Thymus (tissue), 11 donors: Measurements from ENCODE around the gene OR51L1. TPM values are rescaled to one million over a fixed set of nuclear protein-coding genes. Genes with fewer than 3 reads are reported as not detected.

Experiments used
- DNase-seq, 9 donors: peaks; one replicate each; pipeline ENCODE4 v3.0.0-alpha.2; 2013; ENCODE audit warnings: low spot score in 9 of 9, low read depth in 6 of 9, missing footprints in 1 of 9
- H3K27ac ChIP-seq, 2 donors: one replicate each; pipeline ENCODE4 v1.5.1; 2013; ENCODE audit warnings: control low read depth in 1 of 2, low read depth in 1 of 2, low read length in 1 of 2, mild to moderate bottlenecking in 1 of 2, moderate library complexity in 1 of 2
- H3K27me3 ChIP-seq, 2 donors: one replicate each; pipeline ENCODE4 v1.5.1; 2013; ENCODE audit warnings: low read length in 1 of 2; ENCODE audit not compliant: control insufficient read depth in 2 of 2, insufficient read depth in 1 of 2
- H3K36me3 ChIP-seq, 2 donors: one replicate each; pipeline ENCODE4 v1.5.1; 2013; ENCODE audit warnings: low read length in 1 of 2, mild to moderate bottlenecking in 1 of 2, moderate library complexity in 1 of 2; ENCODE audit not compliant: control insufficient read depth in 2 of 2, insufficient read depth in 2 of 2
- H3K4me1 ChIP-seq, 2 donors: one replicate each; pipeline ENCODE4 v1.5.1; 2013; ENCODE audit warnings: low read length in 2 of 2; ENCODE audit not compliant: control insufficient read depth in 2 of 2, insufficient read depth in 2 of 2
- H3K4me3 ChIP-seq, 2 donors: one replicate each; pipeline ENCODE4 v1.5.1; 2013; ENCODE audit warnings: low read length in 2 of 2, control low read depth in 1 of 2, mild to moderate bottlenecking in 1 of 2
- H3K9me3 ChIP-seq, 2 donors: one replicate each; pipeline ENCODE4 v1.5.1; 2013; ENCODE audit warnings: low read length in 1 of 2, mild to moderate bottlenecking in 1 of 2; ENCODE audit not compliant: control insufficient read depth in 2 of 2, insufficient read depth in 1 of 2
- WGBS: extraction: QIAGEN DNeasy Blood & Tissue Kit; methylation state at CpG from one replicate; pipeline ENCODE4 v1.1.7; 2013; 5-methylcytosine and 5-hydroxymethylcytosine counted together
- polyA plus RNA-seq: library from polyadenylated mRNA; stranded (reverse); fragments of 200-250 nt; gene quantifications from one replicate; pipeline ENCODE4 v1.2.3, GENCODE V29; 2013
- total RNA-seq: library from RNA; stranded (reverse); fragments of 120-200 nt; gene quantifications from one replicate; pipeline ENCODE4 v1.2.4, GENCODE V29; 2013
- donor health status: healthy.

Gene OR51L1
- total and polyA plus RNA-seq, 2 donors = under 0.01 TPM; not detected in 1

- H3K4me1 ChIP-seq = no peaks in the 10 kb centered on the region
- no peaks in the 10 kb centered on the region for H3K36me3 ChIP-seq
- H3K4me3 ChIP-seq = no peak overlapping the region
- no peak overlapping the region for H3K27ac ChIP-seq
- no peaks in the 10 kb centered on the region for H3K27me3 ChIP-seq
- WGBS = 96% methylated on average over 1 of the region's 1 CpG
- no peak for DNase-seq
- H3K9me3 ChIP-seq = no peaks in the 10 kb centered on the region
Observed at GRCh38 chr11:5038341-5038740, 43.7 kb downstream of the OR51L1 start.

- Histone ChIP-seq H3K9me3 (no peaks in the 10 kb centered on the region), H3K27ac (no peak overlapping the region), H3K4me1 (no peaks in the 10 kb centered on the region), H3K4me3 (no peak overlapping the region), H3K27me3 (no peaks in the 10 kb centered on the region), H3K36me3 (no peaks in the 10 kb centered on the region)
- WGBS = 89% methylated on average over 4 of the region's 4 CpGs
- no peak for DNase-seq
Observed at GRCh38 chr11:5040876-5041275, 46.2 kb downstream of the OR51L1 start.

- no peak for DNase-seq
- WGBS = 57% methylated on average over 3 of the region's 3 CpGs
- no peak overlapping the region for H3K4me3 ChIP-seq
- H3K9me3 ChIP-seq = no peaks in the 10 kb centered on the region
- H3K36me3 ChIP-seq = no peaks in the 10 kb centered on the region
- H3K27ac ChIP-seq = no peak overlapping the region
- H3K4me1 ChIP-seq = no peaks in the 10 kb centered on the region
- H3K27me3 ChIP-seq = no peaks in the 10 kb centered on the region
Observed at GRCh38 chr11:5042091-5042490, 47.4 kb downstream of the OR51L1 start.

GRCh38 chr11:5043380-5043779 is 48.7 kb downstream of the OR51L1 start:
- H3K4me1 ChIP-seq = no peaks in the 10 kb centered on the region
- H3K9me3 ChIP-seq = no peaks in the 10 kb centered on the region
- no peaks in the 10 kb centered on the region for H3K36me3 ChIP-seq
- no peaks in the 10 kb centered on the region for H3K27me3 ChIP-seq
- 71% methylated on average over 2 of the region's 2 CpGs for WGBS
- no peak overlapping the region for H3K4me3 ChIP-seq
- no peak overlapping the region for H3K27ac ChIP-seq
- no peak for DNase-seq

- no peaks in the 10 kb centered on the region for H3K27me3 ChIP-seq
- no peak within 1 kb of the TSS for H3K27ac ChIP-seq
- DNase-seq = no peak
- no peaks in the 10 kb centered on the region for H3K36me3 ChIP-seq
- WGBS = 91% methylated on average over 1 of the region's 1 CpG
- no peak within 1 kb of the TSS for H3K4me3 ChIP-seq
- no peaks in the 10 kb centered on the region for H3K9me3 ChIP-seq
- H3K4me1 ChIP-seq = no peaks in the 10 kb centered on the region
Observed at GRCh38 chr11:5046226-5046625, 51.6 kb downstream of the OR51L1 start, which contains the start of gene OR52J3. Gene OR52J3, plus strand, starts transcription at chr11:5046526. Its CDS starts 0 bp downstream, at chr11:5046526.

GRCh38 chr11:5046754-5047330 is 52.2 kb downstream of the OR51L1 start:
- no peaks in the 10 kb centered on the region for H3K27me3 ChIP-seq
- WGBS = 95% methylated on average over 15 of the region's 15 CpGs
- no peak overlapping the region for H3K27ac ChIP-seq
- no peaks in the 10 kb centered on the region for H3K9me3 ChIP-seq
- H3K4me3 ChIP-seq = no peak overlapping the region
- no peaks in the 10 kb centered on the region for H3K36me3 ChIP-seq
- no peaks in the 10 kb centered on the region for H3K4me1 ChIP-seq
- no peak for DNase-seq

Other genes starting within 250 kb of the OR51L1 start
- gene OR51F1, start 224.9 kb upstream of the OR51L1 start, total RNA-seq = not detected
- not detected for gene OR51F1, start 224.9 kb upstream of the OR51L1 start, polyA plus RNA-seq
- gene OR52R1, start 190.5 kb upstream of the OR51L1 start, total RNA-seq = not detected
- gene OR52R1, start 190.5 kb upstream of the OR51L1 start, polyA plus RNA-seq = not detected
- gene OR51F2, start 173.5 kb upstream of the OR51L1 start, total RNA-seq = not detected
- gene OR51F2, start 173.5 kb upstream of the OR51L1 start, polyA plus RNA-seq = not detected
- not detected for gene OR51S1, start 145.6 kb upstream of the OR51L1 start, total RNA-seq
- gene OR51S1, start 145.6 kb upstream of the OR51L1 start, polyA plus RNA-seq = not detected
- not detected for gene OR51T1, start 113.0 kb upstream of the OR51L1 start, total RNA-seq
- not detected for gene OR51T1, start 113.0 kb upstream of the OR51L1 start, polyA plus RNA-seq
- gene OR51A7, start 91.1 kb upstream of the OR51L1 start, total RNA-seq = not detected
- 0.05 TPM for gene OR51A7, start 91.1 kb upstream of the OR51L1 start, polyA plus RNA-seq
- not detected for gene OR51G2, start 75.5 kb upstream of the OR51L1 start, total RNA-seq
- gene OR51G2, start 75.5 kb upstream of the OR51L1 start, polyA plus RNA-seq = 0.02 TPM
- gene OR51G1, start 70.5 kb upstream of the OR51L1 start, total RNA-seq = not detected
- 0.02 TPM for gene OR51G1, start 70.5 kb upstream of the OR51L1 start, polyA plus RNA-seq
- gene OR51A4, start 47.2 kb upstream of the OR51L1 start, total RNA-seq = not detected
- gene OR51A4, start 47.2 kb upstream of the OR51L1 start, polyA plus RNA-seq = 0.02 TPM
- not detected for gene OR51A2, start 39.1 kb upstream of the OR51L1 start, total RNA-seq
- not detected for gene OR51A2, start 39.1 kb upstream of the OR51L1 start, polyA plus RNA-seq
- not detected for gene OR52J3, start 51.7 kb downstream of the OR51L1 start, total RNA-seq
- not detected for gene OR52J3, start 51.7 kb downstream of the OR51L1 start, polyA plus RNA-seq
- not detected for gene OR52E2, start 64.8 kb downstream of the OR51L1 start, total RNA-seq
- not detected for gene OR52E2, start 64.8 kb downstream of the OR51L1 start, polyA plus RNA-seq
- gene OR52E1, start 74.7 kb downstream of the OR51L1 start, total RNA-seq = not detected
- gene OR52E1, start 74.7 kb downstream of the OR51L1 start, polyA plus RNA-seq = not detected
- gene OR52A5, start 143.5 kb downstream of the OR51L1 start, total RNA-seq = not detected
- not detected for gene OR52A5, start 143.5 kb downstream of the OR51L1 start, polyA plus RNA-seq
- gene OR52A1, start 159.9 kb downstream of the OR51L1 start, total RNA-seq = not detected
- gene OR52A1, start 159.9 kb downstream of the OR51L1 start, polyA plus RNA-seq = not detected
- not detected for gene OR51V1, start 205.8 kb downstream of the OR51L1 start, total RNA-seq
- gene OR51V1, start 205.8 kb downstream of the OR51L1 start, polyA plus RNA-seq = not detected
- 341 TPM for gene HBB, start 232.2 kb downstream of the OR51L1 start, total RNA-seq
- gene HBB, start 232.2 kb downstream of the OR51L1 start, polyA plus RNA-seq = 22.3 TPM
- 1.1 TPM for gene HBD, start 239.6 kb downstream of the OR51L1 start, total RNA-seq
- gene HBD, start 239.6 kb downstream of the OR51L1 start, polyA plus RNA-seq = 1.3 TPM